GDM1 (cell line): ENCODE data around the gene EXOSC5.
"Not testable (repeated sequence)": the region's sequence is repeated elsewhere in the genome, so short reads cannot be mapped to it uniquely, and the experiment has no call there.

Experiments used
- DNase-seq: peaks from one replicate; lab custom pipeline; 2025; lab: John Stamatoyannopoulos, UW

EXOSC5 gene

DNA sequence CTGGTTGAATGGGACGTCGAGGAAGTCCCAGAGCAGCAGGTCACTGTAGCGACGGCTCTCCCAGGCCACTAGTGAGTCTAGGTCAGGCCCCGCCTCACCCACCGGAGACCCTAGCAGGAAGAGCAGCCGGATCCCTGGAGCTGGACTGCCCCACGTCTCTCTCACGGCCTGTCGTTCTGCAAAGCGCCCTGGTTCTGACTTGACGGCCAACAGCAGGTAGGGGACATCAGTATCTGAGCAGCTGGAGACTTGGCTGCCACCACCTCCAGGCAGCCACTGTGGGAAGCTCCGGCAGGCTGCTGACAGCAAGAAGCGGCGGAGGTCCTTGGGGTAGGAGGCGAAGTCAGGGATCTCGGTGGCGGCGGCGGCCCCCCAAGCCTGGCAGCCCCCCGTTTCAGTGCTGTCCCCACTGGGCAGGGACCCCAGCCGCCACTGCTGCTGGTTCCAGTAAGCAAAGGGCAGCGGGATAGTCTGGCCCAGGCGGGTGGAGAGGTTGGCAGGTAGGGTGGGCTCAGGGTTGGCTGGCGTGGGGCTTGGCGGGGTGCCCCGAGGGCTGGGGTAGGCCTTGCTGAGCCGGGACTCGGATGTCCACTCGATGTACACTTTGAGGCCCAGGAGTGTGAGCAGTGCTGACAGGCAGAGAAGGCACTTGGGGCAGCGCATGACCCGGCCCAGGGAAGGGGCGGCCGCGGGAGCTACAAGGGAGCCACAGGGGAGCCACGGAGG is 29.1 kb upstream of the EXOSC5 start:
- DNase-seq, result no peak

DNA sequence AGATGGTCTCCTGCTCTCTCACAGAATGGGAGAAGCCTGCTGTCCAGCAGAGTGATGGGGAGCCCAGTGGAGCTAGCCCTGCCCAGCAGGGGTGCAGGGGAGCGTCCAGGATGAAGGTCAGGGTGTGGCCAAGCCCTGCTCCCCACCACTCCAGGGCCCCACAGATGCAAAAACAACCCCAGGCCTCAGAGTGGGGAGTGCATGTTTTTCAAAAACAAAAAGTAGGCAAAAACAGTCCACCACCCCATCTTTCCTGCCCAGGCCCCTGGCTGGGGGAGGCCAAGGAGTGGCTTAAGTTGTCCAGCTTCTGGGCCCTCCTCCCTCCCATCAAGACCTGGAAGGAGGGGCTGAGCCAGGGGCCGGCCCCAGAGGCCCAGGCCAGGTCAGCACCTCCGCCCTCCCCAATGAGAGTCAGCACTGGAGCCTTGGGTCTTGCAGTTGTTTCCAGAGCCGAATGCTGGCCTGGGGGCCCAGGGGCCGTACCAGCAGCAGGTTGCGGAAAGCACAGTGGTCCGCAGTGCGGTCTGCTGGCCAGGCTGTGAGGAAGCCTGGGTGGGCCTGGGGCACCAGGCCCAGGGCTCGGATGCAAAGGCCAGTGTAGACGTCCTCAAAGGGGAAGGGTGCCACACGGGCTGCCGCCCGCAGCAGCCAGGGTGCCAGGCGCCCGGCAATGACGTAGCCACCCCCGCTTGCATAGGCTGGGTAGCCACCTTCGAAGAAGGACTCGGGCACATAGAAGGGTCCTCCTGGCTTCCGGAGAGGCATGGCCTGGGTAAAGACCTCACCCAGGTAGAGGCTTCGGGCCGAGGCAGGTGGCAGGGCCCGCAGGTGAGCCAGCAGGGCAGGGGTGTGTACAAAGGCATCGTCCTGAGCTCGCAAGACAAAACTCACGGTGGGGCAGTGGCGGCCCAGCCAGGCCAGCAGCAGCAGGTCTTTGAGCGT is 28.3 kb upstream of the EXOSC5 start:
- DNase-seq, result no peak

DNA sequence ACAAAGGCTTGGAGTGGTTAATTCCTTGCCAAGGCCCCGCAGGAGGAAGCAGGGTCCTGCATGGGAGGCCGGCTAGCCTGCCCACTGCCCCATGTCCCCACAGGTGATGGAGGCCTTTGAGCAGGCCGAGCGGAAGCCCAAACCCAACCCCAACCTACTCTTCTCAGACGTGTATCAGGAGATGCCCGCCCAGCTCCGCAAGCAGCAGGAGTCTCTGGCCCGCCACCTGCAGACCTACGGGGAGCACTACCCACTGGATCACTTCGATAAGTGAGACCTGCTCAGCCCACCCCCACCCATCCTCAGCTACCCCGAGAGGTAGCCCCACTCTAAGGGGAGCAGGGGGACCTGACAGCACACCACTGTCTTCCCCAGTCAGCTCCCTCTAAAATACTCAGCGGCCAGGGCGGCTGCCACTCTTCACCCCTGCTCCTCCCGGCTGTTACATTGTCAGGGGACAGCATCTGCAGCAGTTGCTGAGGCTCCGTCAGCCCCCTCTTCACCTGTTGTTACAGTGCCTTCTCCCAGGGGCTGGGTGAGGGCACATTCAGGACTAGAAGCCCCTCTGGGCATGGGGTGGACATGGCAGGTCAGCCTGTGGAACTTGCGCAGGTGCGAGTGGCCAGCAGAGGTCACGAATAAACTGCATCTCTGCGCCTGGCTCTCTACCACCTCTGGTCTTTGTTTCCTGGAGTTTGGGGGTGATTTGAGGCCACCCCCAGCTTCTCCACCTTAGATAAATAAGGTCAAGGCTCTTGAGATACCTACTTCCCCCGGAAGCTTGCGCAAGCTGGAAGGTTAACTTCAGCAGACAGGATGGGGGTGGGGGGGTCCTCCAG is 27.4 kb upstream of the EXOSC5 start:
- no peak for DNase-seq

DNA sequence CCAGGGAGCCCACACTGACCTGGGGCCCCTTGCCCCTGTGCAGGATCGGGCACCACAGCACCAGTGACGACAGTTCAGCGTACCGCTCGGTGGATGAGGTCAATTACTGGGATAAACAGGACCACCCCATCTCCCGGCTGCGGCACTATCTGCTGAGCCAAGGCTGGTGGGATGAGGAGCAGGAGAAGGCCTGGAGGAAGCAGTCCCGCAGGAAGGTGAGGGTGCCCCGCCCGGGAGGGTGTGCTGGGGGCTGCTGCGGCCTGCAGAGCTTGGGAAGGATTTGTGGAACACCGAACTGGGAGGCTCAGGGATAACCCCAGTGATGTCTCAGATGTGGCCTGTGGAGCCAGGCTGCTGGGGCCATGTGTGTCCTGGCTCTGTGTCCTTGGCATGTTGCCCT is 25.8 kb upstream of the EXOSC5 start:
- DNase-seq, result no peak

DNA sequence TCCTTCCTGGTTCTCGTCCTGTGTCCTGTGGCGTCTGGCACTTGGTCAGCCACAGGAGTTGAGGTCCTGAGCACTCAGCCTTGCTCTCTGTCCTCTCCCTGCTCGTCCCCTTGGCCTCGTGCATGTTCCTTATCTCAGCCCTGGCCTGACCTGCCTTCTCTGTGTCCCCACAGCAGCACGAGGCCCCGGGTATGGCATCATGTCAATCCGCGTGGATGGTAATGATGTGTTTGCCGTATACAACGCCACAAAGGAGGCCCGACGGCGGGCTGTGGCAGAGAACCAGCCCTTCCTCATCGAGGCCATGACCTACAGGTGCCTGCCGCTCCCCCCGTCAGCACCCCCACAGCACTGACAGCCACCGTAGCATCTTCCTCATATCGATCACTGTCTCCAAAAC is 25.3 kb upstream of the EXOSC5 start:
- no peak for DNase-seq

DNA sequence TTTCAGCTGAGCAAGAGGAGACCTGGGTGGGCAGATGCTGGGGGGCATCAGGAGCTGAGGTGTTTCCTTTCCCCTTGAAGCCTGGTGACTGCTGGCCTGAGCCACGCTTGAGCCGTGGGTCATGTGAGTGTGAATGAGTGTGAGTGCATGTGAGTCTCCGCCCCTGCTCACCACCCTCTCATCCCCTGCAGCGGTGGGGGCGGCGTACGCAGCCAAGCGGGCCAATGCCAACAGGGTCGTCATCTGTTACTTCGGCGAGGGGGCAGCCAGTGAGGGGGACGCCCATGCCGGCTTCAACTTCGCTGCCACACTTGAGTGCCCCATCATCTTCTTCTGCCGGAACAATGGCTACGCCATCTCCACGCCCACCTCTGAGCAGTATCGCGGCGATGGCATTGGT is 24.8 kb upstream of the EXOSC5 start:
- no peak for DNase-seq

DNA sequence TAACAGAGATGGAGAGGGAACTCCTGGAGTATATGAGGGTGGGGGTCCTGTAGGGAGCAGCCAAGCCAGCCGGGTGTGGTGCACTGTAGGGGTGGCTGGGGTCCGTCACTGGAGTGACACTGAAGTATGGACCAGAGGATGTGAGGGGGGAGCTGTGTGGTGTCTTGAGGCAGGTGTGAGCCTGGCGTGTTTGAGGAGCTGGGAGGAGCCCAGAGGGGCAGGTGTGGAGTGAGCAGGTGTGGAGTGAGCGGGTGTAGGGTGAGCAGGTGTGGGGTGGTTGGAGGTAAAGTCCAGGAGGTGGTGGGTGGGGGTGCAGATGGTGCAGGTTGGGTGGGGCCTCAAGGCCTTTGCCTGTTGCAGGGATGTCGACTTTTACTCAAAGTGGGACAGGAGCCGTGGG is 24.2 kb upstream of the EXOSC5 start:
- DNase-seq, result no peak

DNA sequence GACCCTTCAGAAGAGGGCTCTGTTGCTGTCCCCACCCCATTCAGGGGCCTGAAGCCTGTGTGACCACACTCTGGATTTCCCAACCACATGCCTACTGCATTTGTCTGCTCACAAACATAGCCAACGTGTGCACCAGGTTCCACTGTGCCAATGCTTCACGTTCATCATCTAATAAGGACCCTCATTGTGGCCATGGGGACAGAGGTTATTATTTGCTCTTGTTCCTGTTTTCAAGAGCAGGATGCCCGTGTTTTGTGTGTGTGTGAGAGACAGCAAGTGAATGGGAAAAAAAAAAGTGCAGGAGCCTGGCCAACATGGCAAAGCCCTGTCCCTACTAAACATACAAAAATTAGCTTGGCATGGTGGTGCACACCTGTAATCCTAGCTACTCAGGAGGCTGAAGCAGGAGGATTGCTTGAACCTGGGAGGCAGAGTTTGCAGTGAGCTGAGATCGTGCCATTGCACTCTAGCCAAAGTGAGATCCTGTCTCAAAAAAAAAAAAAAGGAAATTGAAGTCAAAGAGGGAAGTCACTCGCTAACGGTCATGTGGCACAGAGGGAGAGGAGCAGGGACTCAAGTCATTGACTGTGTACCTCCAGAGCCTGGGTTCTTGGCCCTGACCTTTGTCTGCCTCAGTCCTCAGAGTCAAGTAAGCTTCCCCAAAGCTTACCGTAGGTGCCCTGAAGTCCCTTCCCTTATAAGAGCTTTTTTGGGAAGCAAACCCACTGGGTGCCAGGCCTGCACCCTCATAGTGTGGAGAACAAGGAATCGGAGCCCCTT is 23.1 kb upstream of the EXOSC5 start:
- DNase-seq, result peak; percentile 65

DNA sequence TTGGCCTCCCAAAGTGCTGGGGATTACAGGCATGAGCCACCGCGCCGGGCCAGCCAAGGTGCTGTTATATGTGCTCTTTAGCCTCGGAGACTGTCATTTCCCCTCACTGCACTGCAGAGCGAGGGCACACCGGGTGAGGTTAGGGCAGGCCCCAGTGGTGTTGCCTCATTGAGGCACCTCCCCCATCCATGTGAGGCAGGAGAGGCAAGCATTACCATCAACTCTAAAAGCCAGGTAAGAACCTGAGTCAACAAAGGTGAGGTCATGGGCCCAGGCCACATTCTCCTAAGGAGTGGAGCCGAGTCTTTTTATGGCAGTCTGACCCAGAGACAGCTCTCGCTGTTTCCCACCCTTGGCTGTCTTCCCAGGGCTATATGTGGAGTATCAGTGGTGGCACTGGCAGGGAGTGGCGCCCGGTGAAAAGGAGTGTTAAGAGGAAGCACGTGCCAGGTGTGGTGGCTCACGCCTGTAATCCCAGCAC is 19.1 kb upstream of the EXOSC5 start:
- no peak for DNase-seq

DNA sequence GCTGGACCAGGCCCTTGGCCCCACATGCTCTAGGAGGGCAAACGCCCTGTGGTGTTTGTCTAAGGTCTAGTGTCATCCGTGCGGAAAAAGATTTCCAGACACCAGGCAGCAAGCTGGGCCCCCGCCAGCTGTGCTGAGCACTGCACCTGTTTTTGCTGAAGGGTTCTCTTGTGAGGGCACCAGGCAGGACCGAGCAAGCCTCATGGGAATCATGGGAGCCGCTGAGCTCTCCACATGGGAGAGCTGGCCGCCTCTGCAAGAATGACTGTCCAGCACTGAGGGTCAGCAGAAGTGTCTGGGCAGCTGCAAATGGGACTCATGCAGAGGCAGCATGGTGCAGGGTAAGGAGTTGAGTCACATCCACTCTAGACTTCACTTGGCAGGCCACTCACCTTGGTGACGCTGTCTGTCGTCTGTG is 18.0 kb upstream of the EXOSC5 start:
- DNase-seq, result no peak

DNA sequence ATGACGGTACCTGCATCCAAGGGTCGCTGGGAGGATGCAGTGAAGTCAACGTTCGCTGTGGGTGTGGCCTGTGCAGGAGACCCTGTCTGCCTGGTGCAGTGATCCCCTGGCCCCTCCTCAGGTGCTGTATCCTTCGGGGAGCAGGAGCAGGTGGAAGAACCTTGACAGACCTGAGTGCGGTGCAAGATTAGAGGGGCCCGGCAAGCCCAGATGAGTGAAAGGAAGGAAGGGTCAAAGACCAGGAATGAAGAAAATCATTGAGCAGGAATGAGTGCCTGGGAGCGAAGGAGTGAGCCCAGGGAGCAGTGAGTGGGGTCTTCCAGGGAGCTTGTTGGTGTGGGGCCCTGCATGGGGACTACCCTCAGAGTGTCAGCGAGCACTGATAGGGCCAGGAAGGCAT is 17.3 kb upstream of the EXOSC5 start:
- no peak for DNase-seq

DNA sequence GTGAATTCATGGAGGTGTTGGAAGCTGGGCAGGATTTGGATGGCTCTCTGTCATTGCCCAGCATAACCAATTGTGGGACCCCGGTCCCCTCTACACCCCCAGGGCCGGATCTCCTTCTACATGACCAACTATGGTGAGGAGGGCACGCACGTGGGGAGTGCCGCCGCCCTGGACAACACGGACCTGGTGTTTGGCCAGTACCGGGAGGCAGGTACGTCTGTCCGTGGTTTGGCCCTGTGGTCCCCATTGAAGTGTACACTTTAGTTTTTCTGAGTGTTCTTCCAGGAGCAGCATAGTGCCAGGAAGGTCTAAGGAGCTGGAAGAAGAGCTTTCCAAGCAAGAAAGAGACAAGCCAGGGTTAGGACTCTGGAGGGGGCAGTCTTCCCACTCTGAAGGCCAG is 16.8 kb upstream of the EXOSC5 start:
- DNase-seq, result no peak

DNA sequence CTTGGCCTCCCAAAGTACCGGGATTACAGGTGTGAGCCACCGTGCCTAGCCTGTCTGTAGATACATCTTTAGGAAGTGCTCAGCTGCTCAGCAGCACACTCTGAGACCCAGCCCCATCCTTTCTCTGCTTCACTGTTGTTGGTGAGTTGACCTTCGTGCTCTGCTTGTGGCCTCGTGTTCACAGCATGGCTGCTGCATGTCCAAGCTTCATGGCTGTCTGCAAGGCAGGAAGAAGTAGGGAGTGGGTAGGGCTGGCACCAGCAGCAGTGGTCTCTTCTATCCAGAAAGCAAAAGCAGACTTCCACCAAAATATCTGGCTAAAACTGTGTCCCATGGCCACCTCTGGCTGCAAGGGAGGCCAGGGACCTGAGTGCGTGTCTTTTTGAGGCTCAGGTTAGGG is 15.8 kb upstream of the EXOSC5 start:
- no peak for DNase-seq

DNA sequence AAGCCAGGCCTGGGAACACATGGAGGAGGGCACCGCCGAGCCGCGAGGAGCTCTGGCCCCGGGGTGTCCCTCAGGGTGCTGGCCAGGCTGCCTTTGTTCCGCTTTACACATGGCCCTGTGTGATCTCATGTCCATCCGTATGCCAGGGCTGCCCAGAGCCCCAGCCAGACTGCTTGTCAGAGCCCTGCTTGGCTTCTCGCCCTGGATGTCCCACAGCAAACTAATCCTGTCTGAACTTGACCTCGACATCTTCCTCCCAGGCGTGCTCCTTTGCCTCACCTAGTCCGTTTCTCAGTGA is 14.8 kb upstream of the EXOSC5 start:
- no peak for DNase-seq

DNA sequence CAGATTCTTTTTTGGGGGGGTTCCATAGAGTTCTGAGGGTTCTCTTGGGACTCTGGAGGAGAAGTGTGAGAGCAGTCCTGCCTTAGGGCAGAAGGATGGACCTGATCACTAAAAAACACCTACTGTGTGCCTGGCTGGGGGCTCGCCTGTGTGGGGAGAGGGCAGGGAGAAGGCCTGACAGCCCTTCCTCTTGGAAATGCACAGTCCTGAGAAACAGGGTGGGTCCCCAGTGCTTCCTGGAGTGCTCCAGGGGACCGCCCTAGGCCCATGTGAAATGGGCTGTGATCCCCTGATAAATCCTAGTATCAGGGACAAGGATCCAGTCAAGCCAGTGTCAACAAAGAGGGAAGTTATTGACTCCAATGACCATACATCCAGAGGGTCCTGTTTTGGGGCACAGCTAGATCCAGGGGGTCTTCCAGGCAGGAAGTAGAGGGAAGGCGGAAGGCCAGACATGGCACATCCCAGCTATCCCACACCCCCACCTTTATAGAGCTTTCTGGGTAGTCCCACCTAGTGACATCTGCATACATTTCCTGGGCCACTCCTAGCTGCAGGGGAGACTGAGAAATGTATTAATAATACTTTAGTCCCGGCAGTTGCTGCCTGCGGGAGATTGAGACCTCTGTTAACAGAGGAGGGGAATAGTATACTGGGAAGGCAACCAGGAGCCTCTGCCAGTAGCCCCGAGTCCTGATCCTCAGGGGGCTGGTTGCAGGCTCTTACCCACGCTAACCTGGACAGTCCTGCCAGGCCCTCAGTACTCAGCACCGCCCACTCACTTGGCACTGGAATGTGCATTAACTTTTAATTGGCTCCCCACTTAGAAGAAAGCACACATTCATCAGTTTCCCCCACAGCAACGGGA is 14.2 kb upstream of the EXOSC5 start:
- DNase-seq, result no peak

DNA sequence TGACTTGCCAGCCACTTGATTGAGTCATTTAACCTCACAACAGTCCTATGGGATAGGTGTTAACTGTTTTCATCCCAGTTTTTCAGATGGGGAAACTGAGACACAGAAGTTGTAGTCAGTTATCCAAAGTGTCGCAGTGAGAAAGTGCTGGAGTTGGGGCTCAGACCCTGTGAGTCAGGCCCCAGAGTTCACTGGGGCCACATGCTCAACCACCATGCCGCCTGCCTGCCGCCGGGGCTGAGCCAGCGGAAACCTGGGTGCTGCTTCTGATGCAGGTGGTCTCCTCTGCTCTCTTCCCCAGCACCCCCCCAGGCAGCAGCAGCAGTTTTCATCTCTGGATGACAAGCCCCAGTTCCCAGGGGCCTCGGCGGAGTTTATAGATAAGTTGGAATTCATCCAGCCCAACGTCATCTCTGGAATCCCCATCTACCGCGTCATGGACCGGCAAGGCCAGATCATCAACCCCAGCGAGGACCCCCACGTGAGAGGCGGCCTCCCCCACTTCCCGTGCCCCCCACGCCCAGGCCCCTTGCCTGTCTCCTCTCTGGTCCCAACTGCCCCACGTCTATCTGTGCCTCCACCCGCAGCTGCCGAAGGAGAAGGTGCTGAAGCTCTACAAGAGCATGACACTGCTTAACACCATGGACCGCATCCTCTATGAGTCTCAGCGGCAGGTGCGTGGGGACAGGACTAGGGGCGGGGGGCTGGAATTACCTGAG is 13.3 kb upstream of the EXOSC5 start:
- no peak for DNase-seq

DNA sequence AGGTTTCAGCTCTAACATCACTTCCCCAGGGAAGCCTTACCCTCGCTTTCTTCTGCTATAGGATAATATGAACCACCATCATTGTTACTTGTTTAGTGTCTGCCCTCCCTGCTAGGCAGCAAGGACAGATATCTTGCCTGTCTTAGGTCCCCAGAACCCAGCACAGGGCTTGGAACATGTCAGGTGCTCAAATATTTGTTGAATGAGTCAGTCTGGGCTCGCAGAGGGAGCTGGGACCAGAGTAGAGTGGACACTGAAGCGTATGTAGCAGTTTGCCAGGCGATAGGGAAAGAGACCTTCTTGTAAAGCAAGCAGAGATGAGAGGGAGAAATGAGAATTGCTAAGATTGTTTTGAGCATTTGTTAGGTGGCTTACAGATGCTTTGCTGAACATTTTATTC is 12.1 kb upstream of the EXOSC5 start:
- DNase-seq, result no peak

DNA sequence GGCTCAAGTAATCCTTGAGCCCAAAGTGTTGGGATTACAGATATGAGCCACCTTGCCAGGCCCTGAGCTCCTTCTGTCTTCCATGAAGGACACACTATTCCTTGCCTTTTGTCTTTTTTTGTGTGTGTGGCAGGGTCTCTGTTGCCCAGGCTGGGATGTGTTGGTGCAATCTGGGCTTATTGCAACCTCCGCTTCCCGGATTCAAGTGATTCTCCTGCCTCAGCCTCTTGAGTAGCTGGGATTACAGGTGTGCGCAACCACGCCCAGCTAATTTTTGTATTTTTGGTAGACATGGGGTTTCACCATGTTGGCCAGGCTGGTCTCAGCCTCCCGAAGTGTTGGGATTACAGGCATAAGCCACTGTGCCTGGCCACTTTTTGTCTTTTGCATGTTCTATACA is 11.7 kb upstream of the EXOSC5 start:
- not testable (repeated sequence) for DNase-seq

DNA sequence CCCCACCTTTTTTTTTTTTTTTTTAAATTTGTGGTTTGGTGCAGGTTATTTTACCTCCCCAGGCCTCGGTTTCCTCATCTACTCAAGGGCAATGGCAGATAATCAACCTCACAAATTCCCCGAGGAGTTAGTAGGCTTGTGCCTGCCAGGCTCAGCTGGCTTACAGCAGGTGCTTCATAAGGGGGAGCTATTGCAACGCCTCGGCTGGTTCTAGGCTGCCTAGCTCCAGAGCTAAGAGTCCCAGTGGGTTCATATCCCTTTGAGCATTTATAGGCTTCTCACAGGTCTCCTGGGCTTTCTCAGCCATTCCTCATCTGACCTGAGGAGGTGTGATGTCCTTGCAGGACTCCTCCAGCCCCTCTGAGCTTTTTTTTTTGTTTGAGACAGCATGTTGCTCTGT is 11.1 kb upstream of the EXOSC5 start:
- no peak for DNase-seq

DNA sequence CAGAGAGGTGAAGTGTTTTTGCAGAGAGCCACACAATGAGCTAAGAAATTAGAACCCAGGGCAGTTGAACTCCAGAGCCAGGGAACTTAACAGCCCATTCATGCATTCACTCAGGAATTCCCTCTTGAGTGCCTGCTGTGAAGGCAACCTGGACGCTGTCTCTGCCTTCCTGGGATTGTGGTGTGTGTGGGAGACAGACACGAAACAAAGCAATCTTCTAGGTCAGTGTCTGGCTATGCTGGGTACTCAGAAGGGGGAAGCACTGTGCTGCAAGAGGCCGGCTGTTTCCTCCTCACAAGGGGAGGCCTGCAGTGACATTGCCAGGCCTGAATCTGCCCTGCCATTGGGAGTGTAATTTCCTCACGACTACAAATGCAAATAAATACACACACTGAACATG is 10.1 kb upstream of the EXOSC5 start:
- peak; percentile 50 for DNase-seq
